ENCODE results near the gene ATXN1. TPM values are rescaled to one million over a fixed set of nuclear protein-coding genes. Genes with fewer than 3 reads are reported as not detected.

The ATXN1 gene
- total RNA-seq, 4 donors from 2014 or later, result 16.3 to 52.2 (median 25.7) TPM

- 94 to 97% methylated on average over 2 of the region's 2 CpGs for WGBS, 2 donors
- intact Hi-C loops (cut with DNase I; ENCODE audit: low total_unique reads), result no loop called here
- DNase-seq (ENCODE audit: low spot score in 2 of 2), result no peak
- no peak overlapping the region for H3K4me3 ChIP-seq (ENCODE audit: low read depth, poor library complexity, severe bottlenecking)
- TF ChIP-seq CTCF (IDR thresholded peaks at IDR 0.05) (no peak), POLR2A (IDR thresholded peaks at IDR 0.05) (no peak)
These were observed 504.5 kb downstream of the ATXN1 start for GRCh38 chr6:16256781-16257180.

- H3K4me3 ChIP-seq (ENCODE audit: low read depth, poor library complexity, severe bottlenecking), result no peak overlapping the region
- 93 to 97% methylated on average over 9 of the region's 9 CpGs for WGBS, 2 donors
- TF ChIP-seq POLR2A (IDR thresholded peaks at IDR 0.05) (no peak), CTCF (IDR thresholded peaks at IDR 0.05) (no peak)
- DNase-seq (ENCODE audit: low spot score in 2 of 2), result no peak
- intact Hi-C loops (cut with DNase I; ENCODE audit: low total_unique reads), result no loop called here
These were observed 506.7 kb downstream of the ATXN1 start for GRCh38 chr6:16254535-16254934.

- DNase-seq (ENCODE audit: low spot score in 2 of 2), result no peak
- 87 to 89% methylated on average over 10 of the region's 10 CpGs for WGBS, 2 donors
- intact Hi-C loops (cut with DNase I; ENCODE audit: low total_unique reads), result no loop called here
- TF ChIP-seq POLR2A (IDR thresholded peaks at IDR 0.05) (no peak), CTCF (IDR thresholded peaks at IDR 0.05) (no peak)
- no peak overlapping the region for H3K4me3 ChIP-seq (ENCODE audit: low read depth, poor library complexity, severe bottlenecking)
These were observed 507.7 kb downstream of the ATXN1 start for GRCh38 chr6:16253399-16254144.

- whole genome bisulfite sequencing, 2 donors, result 80 to 81% methylated on average over 2 of the region's 2 CpGs
- no peak overlapping the region for H3K4me3 ChIP-seq (ENCODE audit: low read depth, poor library complexity, severe bottlenecking)
- DNase-seq (ENCODE audit: low spot score in 2 of 2), result no peak
- TF ChIP-seq POLR2A (IDR thresholded peaks at IDR 0.05), result no peak
- TF ChIP-seq CTCF (IDR thresholded peaks at IDR 0.05), result no peak
- intact Hi-C loops (cut with DNase I; ENCODE audit: low total_unique reads), result no loop called here
These were observed 508.5 kb downstream of the ATXN1 start for GRCh38 chr6:16252686-16253299.

DNA sequence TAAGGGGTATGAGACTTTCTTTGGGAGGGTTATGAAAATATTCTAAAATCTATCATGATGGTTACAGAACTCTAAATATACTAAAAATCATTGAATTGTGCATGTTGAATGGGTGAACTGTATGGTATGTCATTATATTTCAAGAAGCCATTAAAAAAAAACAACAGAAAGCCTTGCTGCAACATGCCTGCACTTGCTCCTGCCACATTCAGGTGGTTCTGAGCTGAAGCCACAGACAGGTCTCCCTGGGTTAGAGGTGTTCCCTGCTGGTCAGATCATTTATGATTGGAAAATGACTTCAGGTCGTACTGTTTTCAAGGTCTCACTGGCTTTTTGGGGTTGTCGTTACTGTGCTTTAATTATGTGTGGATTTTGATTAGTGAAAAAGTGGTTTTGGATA, 509.6 kb downstream of the ATXN1 start:
- no peak overlapping the region for H3K4me3 ChIP-seq (ENCODE audit: low read depth, poor library complexity, severe bottlenecking)
- intact Hi-C loops (cut with DNase I; ENCODE audit: low total_unique reads), result no loop called here
- DNase-seq (ENCODE audit: low spot score in 2 of 2), result no peak
- no peak for TF ChIP-seq CTCF (IDR thresholded peaks at IDR 0.05)
- TF ChIP-seq POLR2A (IDR thresholded peaks at IDR 0.05), result no peak
- 77 to 78% methylated on average over 2 of the region's 2 CpGs for WGBS, 2 donors

All from lower leg skin (tissue), 4 donors.